Measurements from ENCODE around the gene CASKIN2. TPM values are rescaled to one million over a fixed set of nuclear protein-coding genes. Genes with fewer than 3 reads are reported as not detected.

The CASKIN2 gene
- total RNA-seq, 1 donor from 2014 or later = 112 TPM

DNA sequence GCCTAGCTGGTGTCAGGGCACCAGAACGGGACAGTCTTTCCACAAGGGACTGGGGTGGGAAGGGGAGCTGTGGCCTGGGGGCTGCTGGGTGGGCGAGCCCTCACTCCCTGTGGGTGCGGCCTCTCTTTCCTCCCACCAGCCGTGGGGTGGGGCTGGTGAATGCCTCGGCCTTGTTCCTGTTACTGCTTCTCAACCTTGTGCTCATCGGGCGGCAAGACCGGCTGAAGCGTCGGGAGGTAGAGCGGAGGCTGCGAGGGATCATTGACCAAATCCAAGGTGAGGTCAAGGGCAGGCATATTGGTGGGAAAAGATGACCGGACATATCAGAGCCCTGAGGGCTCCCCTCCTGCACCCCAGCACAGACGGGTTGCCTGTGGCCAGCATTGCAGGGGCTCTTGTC is 29.2 kb downstream of the CASKIN2 start:
- H3K27me3 ChIP-seq = no peaks in the 10 kb centered on the region
- no peaks in the 10 kb centered on the region for H3K9me3 ChIP-seq
- DNase-seq (ENCODE audit: low spot score in 2 of 2) = no peak
- intact Hi-C loops (cut with DNase I) = no loop called here
- H3K4me1 ChIP-seq = peaks cover 0 to 7% of the 10 kb centered on the region in 2 donors
- H3K4me3 ChIP-seq = no peak overlapping the region
- TF ChIP-seq, protein P1, sequence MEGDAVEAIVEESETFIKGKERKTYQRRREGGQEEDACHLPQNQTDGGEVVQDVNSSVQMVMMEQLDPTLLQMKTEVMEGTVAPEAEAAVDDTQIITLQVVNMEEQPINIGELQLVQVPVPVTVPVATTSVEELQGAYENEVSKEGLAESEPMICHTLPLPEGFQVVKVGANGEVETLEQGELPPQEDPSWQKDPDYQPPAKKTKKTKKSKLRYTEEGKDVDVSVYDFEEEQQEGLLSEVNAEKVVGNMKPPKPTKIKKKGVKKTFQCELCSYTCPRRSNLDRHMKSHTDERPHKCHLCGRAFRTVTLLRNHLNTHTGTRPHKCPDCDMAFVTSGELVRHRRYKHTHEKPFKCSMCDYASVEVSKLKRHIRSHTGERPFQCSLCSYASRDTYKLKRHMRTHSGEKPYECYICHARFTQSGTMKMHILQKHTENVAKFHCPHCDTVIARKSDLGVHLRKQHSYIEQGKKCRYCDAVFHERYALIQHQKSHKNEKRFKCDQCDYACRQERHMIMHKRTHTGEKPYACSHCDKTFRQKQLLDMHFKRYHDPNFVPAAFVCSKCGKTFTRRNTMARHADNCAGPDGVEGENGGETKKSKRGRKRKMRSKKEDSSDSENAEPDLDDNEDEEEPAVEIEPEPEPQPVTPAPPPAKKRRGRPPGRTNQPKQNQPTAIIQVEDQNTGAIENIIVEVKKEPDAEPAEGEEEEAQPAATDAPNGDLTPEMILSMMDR (IDR thresholded peaks at IDR 0.05) = no peak
- H3K36me3 ChIP-seq = peaks cover 3 to 7% of the 10 kb centered on the region in 2 donors
- H3K27ac ChIP-seq = no peak overlapping the region

DNA sequence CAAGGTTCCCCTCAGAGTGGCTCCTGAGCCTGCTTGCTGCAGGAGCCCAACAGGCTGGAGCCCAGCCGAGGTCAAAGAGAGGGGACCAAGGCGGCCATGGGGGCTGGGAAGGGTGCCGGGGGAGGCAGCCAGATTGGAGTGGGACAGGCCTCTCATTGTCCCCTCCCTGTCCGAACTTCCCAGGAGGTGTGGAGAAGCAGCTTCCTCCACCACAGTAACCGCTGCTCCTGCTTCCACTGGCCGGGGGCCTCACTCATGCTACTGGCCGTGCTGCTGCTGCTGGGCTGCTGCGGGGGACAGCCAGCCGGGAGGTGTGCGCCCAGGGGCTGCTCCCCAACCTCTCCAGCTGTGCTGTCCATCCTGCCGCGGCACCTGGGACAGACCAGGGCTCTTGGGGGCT is 29.6 kb downstream of the CASKIN2 start:
- Histone ChIP-seq H3K27me3 (no peaks in the 10 kb centered on the region), H3K36me3 (peaks cover 3% of the 10 kb centered on the region in 2 donors), H3K9me3 (no peaks in the 10 kb centered on the region), H3K4me3 (no peak overlapping the region), H3K27ac (no peak overlapping the region), H3K4me1 (peaks cover 0 to 6% of the 10 kb centered on the region in 2 donors)
- TF ChIP-seq, protein P1 (IDR thresholded peaks at IDR 0.05) = no peak
- DNase-seq (ENCODE audit: low spot score in 2 of 2) = no peak
- intact Hi-C loops (cut with DNase I) = no loop called here

DNA sequence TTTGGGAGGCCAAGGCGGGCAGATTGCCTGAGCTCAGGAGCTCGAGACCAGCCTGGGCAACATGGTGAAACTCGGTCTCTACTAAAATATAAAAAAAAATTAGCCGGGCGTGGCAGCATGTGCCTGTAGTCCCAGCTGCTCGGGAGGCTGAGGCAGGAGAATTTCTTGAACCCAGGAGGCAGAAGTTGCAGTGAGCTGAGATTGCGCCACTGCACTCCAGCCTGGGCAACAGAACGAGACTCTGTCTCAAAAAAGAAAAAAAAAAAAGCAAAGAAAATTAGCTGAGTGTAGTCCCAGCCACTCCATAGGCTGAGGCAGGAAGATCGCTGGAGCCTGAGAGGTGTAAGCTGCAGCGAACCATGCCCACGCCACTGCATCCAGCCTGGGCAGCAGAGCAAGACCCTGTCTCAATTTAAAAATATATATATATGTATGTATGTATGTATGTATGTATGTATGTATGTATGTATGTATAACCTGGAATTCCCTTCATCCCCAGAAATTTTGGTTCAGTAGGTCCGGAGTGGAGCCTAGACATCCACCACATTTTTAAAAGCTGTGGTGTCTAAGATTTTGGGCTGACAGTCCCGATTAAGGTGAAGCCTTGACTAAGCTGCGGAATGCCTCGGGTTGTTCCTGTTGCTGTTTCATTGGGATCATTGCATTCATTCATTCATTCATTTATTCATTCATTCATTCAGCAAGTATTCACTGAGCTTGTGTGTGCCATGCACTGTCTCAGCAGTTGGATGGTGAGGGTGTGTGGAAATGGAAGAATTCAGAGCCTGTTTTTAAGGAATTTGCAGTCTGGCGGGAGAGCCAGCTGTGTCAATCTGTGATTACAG is 33.0 kb downstream of the CASKIN2 start:
- no peaks in the 10 kb centered on the region for H3K9me3 ChIP-seq
- H3K27me3 ChIP-seq = no peaks in the 10 kb centered on the region
- peaks cover under 1 to 3% of the 10 kb centered on the region in 2 donors for H3K4me1 ChIP-seq
- no peak overlapping the region for H3K4me3 ChIP-seq
- H3K27ac ChIP-seq = no peak overlapping the region
- DNase-seq (ENCODE audit: low spot score in 2 of 2) = no peak
- TF ChIP-seq, protein P1 (IDR thresholded peaks at IDR 0.05) = no peak
- H3K36me3 ChIP-seq = peaks cover 0 to 3% of the 10 kb centered on the region in 2 donors
- intact Hi-C loops (cut with DNase I) = no loop called here

DNA sequence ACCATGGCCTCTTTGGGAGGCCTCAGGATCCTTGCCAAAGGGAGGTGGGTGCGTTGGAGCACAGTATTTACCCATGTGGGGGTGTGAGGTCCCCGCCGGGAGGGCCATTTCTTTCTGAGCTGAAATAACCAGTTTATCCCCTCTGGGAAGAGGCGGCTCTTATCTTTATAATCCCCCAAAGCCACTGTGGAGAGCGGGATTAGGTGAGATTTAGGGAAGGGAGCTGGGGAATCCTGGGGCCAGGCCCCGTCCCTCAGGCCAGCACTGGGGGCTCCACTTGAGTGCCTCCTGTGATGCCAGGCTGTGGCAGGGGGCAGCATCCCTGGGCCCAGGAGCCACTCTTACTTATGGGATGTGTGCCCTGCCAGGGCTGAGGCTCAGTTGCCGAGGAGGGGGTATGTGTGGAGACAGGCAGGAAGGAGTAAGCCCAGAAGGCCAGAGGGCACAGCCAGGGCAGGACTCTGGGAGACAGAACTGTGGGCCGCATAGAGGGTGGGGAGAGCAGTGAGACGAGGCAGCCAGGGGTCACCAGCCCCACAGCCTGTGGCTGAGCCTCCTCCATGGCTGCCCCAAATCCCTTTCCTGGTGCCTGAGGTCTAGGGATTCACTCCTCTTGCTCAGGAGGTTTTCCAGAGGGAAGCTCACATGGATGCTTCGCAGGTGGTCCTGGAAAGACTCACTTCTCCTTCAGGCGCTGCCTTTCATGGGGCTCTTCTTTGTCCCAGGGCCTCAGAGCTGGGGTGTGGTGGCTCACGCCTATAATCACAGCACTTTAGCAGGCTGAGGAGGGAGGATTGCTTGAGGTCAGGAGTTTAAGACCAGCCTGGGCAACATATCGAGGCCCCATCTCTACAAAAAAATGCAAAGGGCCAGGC is 33.9 kb downstream of the CASKIN2 start:
- Histone ChIP-seq H3K27ac (no peak overlapping the region), H3K27me3 (no peaks in the 10 kb centered on the region), H3K4me3 (no peak overlapping the region), H3K9me3 (no peaks in the 10 kb centered on the region), H3K4me1 (peaks cover 9 to 12% of the 10 kb centered on the region in 2 donors), H3K36me3 (peaks cover 0 to 3% of the 10 kb centered on the region in 2 donors)
- intact Hi-C loops (cut with DNase I) = no loop called here
- DNase-seq (ENCODE audit: low spot score in 2 of 2) = no peak
- TF ChIP-seq, protein P1 (IDR thresholded peaks at IDR 0.05) = no peak

DNA sequence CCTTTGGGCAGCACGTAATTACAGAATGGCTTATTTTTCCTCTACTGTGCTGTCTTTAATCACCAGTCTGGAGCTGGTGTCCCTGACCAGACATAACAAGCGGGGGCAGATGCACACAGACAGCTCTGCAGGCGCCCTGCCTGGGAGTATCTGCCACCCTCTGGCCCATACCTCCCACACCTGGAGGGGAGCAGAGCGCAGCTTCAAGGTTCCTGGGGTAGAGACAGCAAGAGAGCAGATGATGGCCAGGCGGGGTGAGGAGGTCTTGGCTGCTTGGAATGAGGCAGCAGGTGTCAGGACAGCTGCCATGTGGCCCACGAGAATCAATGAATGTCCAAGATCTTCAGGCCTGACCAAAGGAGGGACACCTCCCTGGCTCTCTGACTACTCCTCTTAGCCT is 35.1 kb downstream of the CASKIN2 start:
- DNase-seq (ENCODE audit: low spot score in 2 of 2) = no peak
- Histone ChIP-seq H3K9me3 (no peaks in the 10 kb centered on the region), H3K36me3 (no peaks in the 10 kb centered on the region), H3K27ac (no peak overlapping the region), H3K4me1 (peaks cover 9 to 22% of the 10 kb centered on the region in 2 donors), H3K27me3 (no peaks in the 10 kb centered on the region), H3K4me3 (no peak overlapping the region)
- intact Hi-C loops (cut with DNase I) = no loop called here
- TF ChIP-seq, protein P1 (IDR thresholded peaks at IDR 0.05) = no peak

All from ascending aorta (tissue), 2 donors.